ENCODE results near the gene TMEM100. TPM values are rescaled to one million over a fixed set of nuclear protein-coding genes. Genes with fewer than 3 reads are reported as not detected.

Gene TMEM100
- total and polyA plus RNA-seq, 2 of the 8 experiments (the other 6 are each of a cell fraction or from before 2014, with no cell fraction given) = 0.36 to 0.48 TPM

GRCh38 chr17:55709984-55710383 is 12.7 kb downstream of the TMEM100 start (continued):
- TF ChIP-seq SP1 (IDR thresholded peaks at IDR 0.05; ENCODE audit: low read depth, low read length) (no peak), NANOG (IDR thresholded peaks at IDR 0.05; ENCODE audit: insufficient read depth, low read depth, low read length, poor library complexity, severe bottlenecking) (no peak), EP300 (IDR thresholded peaks at IDR 0.05; ENCODE audit: borderline replicate concordance in 1 of 2, low read depth in 2 of 2, low read length in 2 of 2) (no peak)
- TF ChIP-seq, protein P1, sequence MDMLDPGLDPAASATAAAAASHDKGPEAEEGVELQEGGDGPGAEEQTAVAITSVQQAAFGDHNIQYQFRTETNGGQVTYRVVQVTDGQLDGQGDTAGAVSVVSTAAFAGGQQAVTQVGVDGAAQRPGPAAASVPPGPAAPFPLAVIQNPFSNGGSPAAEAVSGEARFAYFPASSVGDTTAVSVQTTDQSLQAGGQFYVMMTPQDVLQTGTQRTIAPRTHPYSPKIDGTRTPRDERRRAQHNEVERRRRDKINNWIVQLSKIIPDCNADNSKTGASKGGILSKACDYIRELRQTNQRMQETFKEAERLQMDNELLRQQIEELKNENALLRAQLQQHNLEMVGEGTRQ (IDR thresholded peaks at IDR 0.05; ENCODE audit: low read length) = no peak

Data from H1 (cell line).